Aorta (tissue), 5 donors: ENCODE measurements around the gene DEFB112. TPM values are rescaled to one million over a fixed set of nuclear protein-coding genes. Genes with fewer than 3 reads are reported as not detected.

Experiments used
- ATAC-seq: fragments of 200-7000 bp; cut with Tn5 transposase; one replicate; pipeline ENCODE4 v1.9.1; 2022; ENCODE audit warnings: moderate library complexity; ENCODE audit not compliant: low FRiP score
- DNase-seq, 2 donors: peaks; one replicate each; pipeline ENCODE4 v3.0.0-alpha.2; 2020
- H3K27ac ChIP-seq, 2 donors: one replicate each; pipeline ENCODE4 v1.5.1; 2013; ENCODE audit warnings: low read length in 2 of 2, mild to moderate bottlenecking in 2 of 2, moderate library complexity in 2 of 2, control low read depth in 1 of 2, inconsistent platforms in 1 of 2, low read depth in 1 of 2
- H3K27me3 ChIP-seq, 2 donors: one replicate each; pipeline ENCODE4 v1.6.1; 2013; ENCODE audit warnings: control low read depth in 1 of 2, low read length in 1 of 2, mild to moderate bottlenecking in 1 of 2, moderate library complexity in 1 of 2; ENCODE audit not compliant: insufficient read depth in 2 of 2, control insufficient read depth in 1 of 2
- H3K36me3 ChIP-seq, 2 donors: one replicate each; pipeline ENCODE4 v1.6.1; 2013; ENCODE audit warnings: control low read depth in 1 of 2, low read length in 1 of 2, mild to moderate bottlenecking in 1 of 2; ENCODE audit not compliant: insufficient read depth in 2 of 2, control insufficient read depth in 1 of 2
- H3K4me1 ChIP-seq, 2 donors: one replicate each; pipeline ENCODE4 v1.6.1; 2013; ENCODE audit warnings: low read length in 2 of 2, control low read depth in 1 of 2, mild to moderate bottlenecking in 1 of 2, moderate library complexity in 1 of 2; ENCODE audit not compliant: insufficient read depth in 2 of 2, control insufficient read depth in 1 of 2
- H3K4me3 ChIP-seq, 2 donors: one replicate each; pipeline ENCODE4 v1.5.1; 2013; ENCODE audit warnings: low read length in 2 of 2, control low read depth in 1 of 2, mild to moderate bottlenecking in 1 of 2
- H3K9me3 ChIP-seq: one replicate; pipeline ENCODE4 v1.6.1; 2013; ENCODE audit warnings: mild to moderate bottlenecking, low read length; ENCODE audit not compliant: control insufficient read depth
- WGBS, 2 donors: extraction: QIAGEN DNeasy Blood & Tissue Kit; methylation state at CpG; one replicate each; pipeline ENCODE4 v1.1.7; 2013; 5-methylcytosine and 5-hydroxymethylcytosine counted together
- intact Hi-C, 2 donors: fragments of 100-400 bp; cut with DNase I; formaldehyde crosslinking; loops; one replicate each; pipeline versions ENCODE4 v1.14.2 to v1.15.0; 2022
- long read RNA-seq, 2 donors: library from polyadenylated mRNA; unstranded; transcript quantifications; one replicate each; pipeline ENCODE4 v2.0.0, GENCODE V29; 2020 to 2021
- polyA plus RNA-seq, 2 donors: library from polyadenylated mRNA; stranded (reverse); fragments of 200-250 nt; gene quantifications; one replicate each; pipeline ENCODE4 v1.2.3, GENCODE V29; 2013
- total RNA-seq, 2 donors: library from RNA; stranded (reverse); fragmentation: NEBNext Ultra II Directional; extraction: Animal tissue kit (Norgen Biotek cat#: 25700); gene quantifications; one replicate each; pipeline ENCODE4 v1.2.1, GENCODE V29; 2021
- donor health status: healthy with polysubstance abuse.
- donor health status: Bipolar disorder and iron deficiency.
- donor health status: DM: no; HTN: no; CAD: no.
- donor health status: DM: no; HTN: no; CAD: no.
- donor health status: DM: yes; HTN: yes; CAD: no.

Gene DEFB112, protein sequence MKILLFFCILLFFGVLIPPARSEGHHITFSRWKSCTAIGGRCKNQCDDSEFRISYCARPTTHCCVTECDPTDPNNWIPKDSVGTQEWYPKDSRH
- not detected for total RNA-seq
- not detected for polyA plus RNA-seq
- long read RNA-seq, donor 1, result 0 reads
- long read RNA-seq, donor 2, result 0 reads

DNA sequence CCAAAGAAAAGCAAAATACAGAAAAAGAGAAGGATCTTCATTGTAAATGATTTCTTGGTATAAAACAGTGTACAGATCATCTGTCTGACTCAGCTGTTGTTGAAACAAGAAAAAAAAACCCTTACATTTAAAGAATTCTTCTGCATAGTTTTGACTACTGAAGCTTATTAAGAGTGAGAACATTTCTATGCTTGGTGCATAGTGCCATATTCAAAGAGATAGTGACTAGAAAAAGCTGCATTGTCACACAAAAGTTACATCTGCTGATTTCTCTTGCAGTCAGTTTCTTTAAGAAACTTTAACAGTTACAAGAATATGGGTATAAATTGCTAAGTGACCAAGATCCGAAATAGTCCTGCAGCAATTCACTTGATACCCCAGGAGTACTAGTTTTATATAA, at the start of gene DEFB112:
DEFB112 (minus strand) TSS at position 101 of the 400 bp plus-strand sequence; CDS start at position 41, 60 bp downstream.
- intact Hi-C loops, result no loop called here
- Histone ChIP-seq H3K4me3 (no peak within 1 kb of the TSS), H3K9me3 (no peaks in the 10 kb centered on the region), H3K27ac (no peak within 1 kb of the TSS), H3K27me3 (no peaks in the 10 kb centered on the region), H3K4me1 (no peaks in the 10 kb centered on the region), H3K36me3 (no peaks in the 10 kb centered on the region)
- ATAC-seq (no peak), DNase-seq (no peak)
- WGBS, 2 donors, result 71 to 79% methylated on average over 1 of the region's 1 CpG

DNA sequence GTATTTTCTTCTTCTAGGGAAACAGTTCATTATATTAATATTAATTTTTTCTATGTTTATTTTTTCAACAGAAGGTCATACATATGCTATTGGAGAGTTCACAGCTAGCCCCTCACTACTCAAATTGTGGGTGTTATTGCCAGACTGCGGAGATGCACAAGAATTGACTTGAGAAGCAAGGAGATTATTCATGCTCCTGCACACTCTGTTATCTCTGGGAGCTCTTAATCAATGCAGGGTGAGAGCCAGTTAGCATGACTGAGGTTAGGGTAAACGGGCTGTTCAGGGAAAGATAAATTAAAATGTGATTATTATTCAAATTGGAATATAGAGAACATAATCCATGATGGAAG, 48.9 kb upstream of the DEFB112 start:
- DNase-seq (no peak), ATAC-seq (no peak)
- no peak overlapping the region for H3K4me3 ChIP-seq
- H3K27ac ChIP-seq, result no peak overlapping the region
- no peaks in the 10 kb centered on the region for H3K9me3 ChIP-seq
- no peaks in the 10 kb centered on the region for H3K4me1 ChIP-seq
- no peaks in the 10 kb centered on the region for H3K27me3 ChIP-seq
- no peaks in the 10 kb centered on the region for H3K36me3 ChIP-seq
- WGBS, 2 donors, result 53 to 54% methylated on average over 2 of the region's 2 CpGs
- intact Hi-C loops, result no loop called here

DNA sequence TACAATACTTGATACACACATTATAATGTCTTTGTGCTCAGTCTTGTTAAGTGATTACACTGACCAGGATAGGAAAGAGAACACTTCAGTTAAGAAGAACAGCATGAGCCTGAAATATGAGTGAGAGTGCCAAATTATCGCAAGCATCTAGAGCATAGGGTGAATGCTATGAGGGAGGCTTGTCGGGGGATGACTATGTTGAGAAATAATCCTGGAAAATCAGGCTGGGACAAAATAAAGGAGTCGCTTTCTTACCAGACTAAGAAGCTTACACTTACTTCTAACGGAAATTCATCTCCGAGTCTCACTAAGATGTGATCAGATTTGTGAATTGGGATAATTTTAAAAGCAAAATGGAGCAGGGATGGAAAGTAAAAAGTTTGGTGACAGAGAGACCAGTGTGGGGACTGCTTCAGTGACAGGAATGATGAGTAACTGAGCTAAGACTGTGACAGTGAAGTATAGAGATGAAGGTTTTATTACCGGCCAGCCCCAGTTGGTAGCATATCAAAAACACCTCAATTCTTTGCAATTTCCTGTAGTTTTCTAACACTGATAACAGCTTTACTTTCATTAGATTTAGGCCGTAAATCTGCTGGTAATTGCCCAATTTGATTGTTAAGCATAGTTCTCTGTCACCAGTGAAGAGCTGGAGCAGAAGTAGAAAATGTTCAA, 48.4 kb upstream of the DEFB112 start:
- Histone ChIP-seq H3K27ac (no peak overlapping the region), H3K36me3 (no peaks in the 10 kb centered on the region), H3K9me3 (no peaks in the 10 kb centered on the region), H3K27me3 (no peaks in the 10 kb centered on the region), H3K4me3 (no peak overlapping the region), H3K4me1 (no peaks in the 10 kb centered on the region)
- ATAC-seq (no peak), DNase-seq (no peak)
- intact Hi-C loops, result no loop called here
- 62 to 63% methylated on average over 7 of the region's 7 CpGs for WGBS, 2 donors

DNA sequence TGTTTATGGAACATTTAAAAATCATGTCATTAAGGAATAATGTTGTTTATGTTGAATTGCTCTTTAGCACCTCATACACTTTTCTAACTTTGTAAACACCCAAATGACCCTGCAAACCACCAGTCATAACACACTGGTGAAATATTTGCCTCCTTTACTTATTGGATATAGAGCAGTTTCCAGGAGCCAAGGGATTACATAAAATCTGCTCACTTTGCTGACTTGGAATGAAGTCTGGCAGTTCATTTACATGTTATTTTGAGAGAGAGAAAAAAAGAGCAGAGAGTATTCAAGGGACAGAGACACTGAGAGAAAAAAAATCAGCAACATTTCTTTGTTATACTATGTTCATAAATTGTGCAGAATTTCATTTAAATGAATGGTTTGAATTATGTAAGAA, 46.6 kb upstream of the DEFB112 start:
- Histone ChIP-seq H3K27me3 (no peaks in the 10 kb centered on the region), H3K4me1 (no peaks in the 10 kb centered on the region), H3K4me3 (no peak overlapping the region), H3K36me3 (no peaks in the 10 kb centered on the region), H3K27ac (no peak overlapping the region), H3K9me3 (no peaks in the 10 kb centered on the region)
- intact Hi-C loops, result no loop called here
- no peak for DNase-seq
- ATAC-seq, result no peak

DNA sequence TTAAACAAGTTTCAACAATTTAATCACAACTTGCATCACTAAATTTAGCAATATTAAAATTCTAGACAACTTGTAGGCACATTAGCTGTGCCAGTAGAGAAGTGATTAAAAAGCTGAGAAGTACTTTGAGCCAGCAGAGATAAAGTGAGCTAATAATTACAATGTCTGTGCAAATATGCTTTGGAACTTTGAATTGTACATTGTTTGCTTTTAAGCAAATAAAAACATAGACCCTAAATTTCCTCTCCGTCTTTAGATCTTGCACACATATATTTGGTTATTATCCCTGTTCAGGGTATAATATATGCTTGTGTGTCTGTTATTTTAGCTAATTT, 44.2 kb upstream of the DEFB112 start:
- Histone ChIP-seq H3K27ac (no peak overlapping the region), H3K4me3 (no peak overlapping the region), H3K4me1 (no peaks in the 10 kb centered on the region), H3K9me3 (no peaks in the 10 kb centered on the region), H3K36me3 (no peaks in the 10 kb centered on the region), H3K27me3 (no peaks in the 10 kb centered on the region)
- 45 to 57% methylated on average over 1 of the region's 1 CpG for WGBS, 2 donors
- intact Hi-C loops, result no loop called here
- ATAC-seq (no peak), DNase-seq (no peak)

DNA sequence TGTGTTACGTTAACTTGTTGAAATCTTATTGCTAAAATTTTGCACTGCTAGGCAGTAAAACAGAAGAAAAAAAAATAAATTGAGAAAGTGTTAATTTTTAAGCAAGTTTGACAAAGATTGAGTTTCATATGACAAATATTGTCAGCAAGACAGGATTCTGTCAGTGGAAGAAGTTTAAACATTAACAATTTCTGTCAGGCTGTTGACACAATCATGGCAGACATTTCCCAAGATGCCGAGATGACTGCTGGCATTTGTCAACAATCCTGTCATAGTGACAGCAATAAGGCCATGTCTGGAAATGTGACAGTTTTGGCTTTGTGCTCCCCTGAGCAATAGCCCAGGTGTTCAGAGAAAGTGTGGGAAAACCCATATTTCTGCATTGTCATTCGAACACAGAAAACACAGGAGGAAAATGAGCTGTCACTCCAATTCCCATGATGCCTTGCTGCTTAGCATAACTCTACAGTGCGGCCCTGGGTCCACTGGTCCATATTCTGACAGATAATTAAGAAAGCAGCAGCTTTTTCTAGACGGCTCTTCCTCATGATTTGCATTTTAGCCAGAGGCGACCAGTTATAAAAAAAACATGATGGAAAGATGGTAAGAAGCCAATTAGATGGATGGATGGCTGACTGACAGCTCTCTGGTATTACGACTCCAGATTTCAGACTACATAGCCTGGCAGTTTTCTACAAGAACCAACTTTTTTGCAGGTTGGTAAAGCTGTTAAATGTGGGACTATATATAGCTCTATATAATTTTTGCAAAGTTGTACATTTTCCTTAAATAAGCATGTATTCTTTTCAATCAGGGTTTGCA, 43.6 kb upstream of the DEFB112 start:
- WGBS, 2 donors, result 36 to 40% methylated on average over 7 of the region's 7 CpGs
- intact Hi-C loops, result no loop called here
- H3K9me3 ChIP-seq, result no peaks in the 10 kb centered on the region
- no peak overlapping the region for H3K4me3 ChIP-seq
- ATAC-seq (no peak), DNase-seq (no peak)
- no peaks in the 10 kb centered on the region for H3K27me3 ChIP-seq
- H3K36me3 ChIP-seq, result no peaks in the 10 kb centered on the region
- no peaks in the 10 kb centered on the region for H3K4me1 ChIP-seq
- no peak overlapping the region for H3K27ac ChIP-seq

DNA sequence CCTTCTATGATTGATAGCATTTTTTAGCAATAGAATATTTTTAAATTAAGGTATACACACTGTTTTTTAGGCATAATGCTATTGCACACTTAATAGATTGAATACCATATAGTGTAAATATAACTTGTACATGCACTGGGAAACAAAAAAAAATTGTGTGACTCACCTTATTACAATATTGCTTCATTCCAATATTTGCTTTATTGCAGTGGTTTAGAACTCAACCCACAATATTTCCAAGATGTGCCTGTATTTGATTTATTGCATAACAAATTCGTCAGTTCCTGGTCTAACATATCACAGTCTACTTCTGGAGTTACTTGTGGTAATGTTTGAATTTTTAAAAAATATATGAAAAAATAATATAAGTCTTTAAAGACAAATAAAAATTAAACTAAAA, 41.9 kb upstream of the DEFB112 start:
- DNase-seq, result no peak
- ATAC-seq, result no peak
- Histone ChIP-seq H3K27me3 (no peaks in the 10 kb centered on the region), H3K4me3 (no peak overlapping the region), H3K4me1 (no peaks in the 10 kb centered on the region), H3K9me3 (no peaks in the 10 kb centered on the region), H3K36me3 (no peaks in the 10 kb centered on the region), H3K27ac (no peak overlapping the region)
- 34 to 38% methylated on average over 1 of the region's 1 CpG for WGBS, 2 donors
- intact Hi-C loops, result no loop called here

DNA sequence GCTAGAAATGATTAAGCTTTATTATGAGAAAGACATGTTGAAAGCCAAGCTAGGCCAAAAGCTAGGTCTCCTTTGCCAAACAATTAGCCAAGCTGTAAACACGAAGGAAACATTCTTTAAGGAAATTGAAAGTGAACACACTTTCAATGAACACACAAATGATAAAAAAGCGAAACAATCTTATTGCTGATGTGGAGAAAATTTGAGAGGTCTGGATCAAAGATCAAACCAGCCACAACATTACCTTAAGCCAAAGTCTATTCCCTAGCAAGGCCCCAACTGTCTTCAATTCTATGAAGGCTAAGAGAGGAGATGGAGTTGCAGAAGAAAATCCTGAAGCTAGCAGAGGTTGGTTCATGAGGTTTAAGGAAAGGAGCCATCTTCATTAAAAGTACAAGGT, 40.2 kb upstream of the DEFB112 start:
- Histone ChIP-seq H3K9me3 (no peaks in the 10 kb centered on the region), H3K4me3 (no peak overlapping the region), H3K27me3 (no peaks in the 10 kb centered on the region), H3K4me1 (no peaks in the 10 kb centered on the region), H3K36me3 (no peaks in the 10 kb centered on the region), H3K27ac (no peak overlapping the region)
- no peak for ATAC-seq
- 74 to 80% methylated on average over 2 of the region's 2 CpGs for WGBS, 2 donors
- intact Hi-C loops, result no loop called here
- DNase-seq, result no peak
